ENCODE measurements around the gene OR8D1.

The OR8D1 gene

GRCh38 chr11:124329787-124330478, 16.2 kb upstream of the OR8D1 start:
- no peak for ATAC-seq
- TF ChIP-seq PPARA (CRISPR knock-in tag; IDR thresholded peaks at IDR 0.05; ENCODE audit: borderline replicate concordance) (no peak), CREB5 (CRISPR knock-in tag; IDR thresholded peaks at IDR 0.05; ENCODE audit: low read depth) (no peak), RARB (CRISPR knock-in tag; IDR thresholded peaks at IDR 0.05) (no peak), ZNF70 (CRISPR knock-in tag; IDR thresholded peaks at IDR 0.05) (no peak), POU6F1 (CRISPR knock-in tag; IDR thresholded peaks at IDR 0.05; ENCODE audit: borderline replicate concordance, low read depth) (no peak), OSR1 (CRISPR knock-in tag; IDR thresholded peaks at IDR 0.05) (no peak), ZFP3 (CRISPR knock-in tag; IDR thresholded peaks at IDR 0.05) (no peak), SNAI2 (CRISPR knock-in tag; IDR thresholded peaks at IDR 0.05) (no peak), ZNF8 (CRISPR knock-in tag; IDR thresholded peaks at IDR 0.05) (no peak), BACH2 (CRISPR knock-in tag; IDR thresholded peaks at IDR 0.05; ENCODE audit: borderline replicate concordance) (no peak), ESRRG (CRISPR knock-in tag; IDR thresholded peaks at IDR 0.05) (no peak), ARNTL (CRISPR knock-in tag; IDR thresholded peaks at IDR 0.05; ENCODE audit: borderline replicate concordance, low read depth) (no peak)
- TF ChIP-seq, protein P1, sequence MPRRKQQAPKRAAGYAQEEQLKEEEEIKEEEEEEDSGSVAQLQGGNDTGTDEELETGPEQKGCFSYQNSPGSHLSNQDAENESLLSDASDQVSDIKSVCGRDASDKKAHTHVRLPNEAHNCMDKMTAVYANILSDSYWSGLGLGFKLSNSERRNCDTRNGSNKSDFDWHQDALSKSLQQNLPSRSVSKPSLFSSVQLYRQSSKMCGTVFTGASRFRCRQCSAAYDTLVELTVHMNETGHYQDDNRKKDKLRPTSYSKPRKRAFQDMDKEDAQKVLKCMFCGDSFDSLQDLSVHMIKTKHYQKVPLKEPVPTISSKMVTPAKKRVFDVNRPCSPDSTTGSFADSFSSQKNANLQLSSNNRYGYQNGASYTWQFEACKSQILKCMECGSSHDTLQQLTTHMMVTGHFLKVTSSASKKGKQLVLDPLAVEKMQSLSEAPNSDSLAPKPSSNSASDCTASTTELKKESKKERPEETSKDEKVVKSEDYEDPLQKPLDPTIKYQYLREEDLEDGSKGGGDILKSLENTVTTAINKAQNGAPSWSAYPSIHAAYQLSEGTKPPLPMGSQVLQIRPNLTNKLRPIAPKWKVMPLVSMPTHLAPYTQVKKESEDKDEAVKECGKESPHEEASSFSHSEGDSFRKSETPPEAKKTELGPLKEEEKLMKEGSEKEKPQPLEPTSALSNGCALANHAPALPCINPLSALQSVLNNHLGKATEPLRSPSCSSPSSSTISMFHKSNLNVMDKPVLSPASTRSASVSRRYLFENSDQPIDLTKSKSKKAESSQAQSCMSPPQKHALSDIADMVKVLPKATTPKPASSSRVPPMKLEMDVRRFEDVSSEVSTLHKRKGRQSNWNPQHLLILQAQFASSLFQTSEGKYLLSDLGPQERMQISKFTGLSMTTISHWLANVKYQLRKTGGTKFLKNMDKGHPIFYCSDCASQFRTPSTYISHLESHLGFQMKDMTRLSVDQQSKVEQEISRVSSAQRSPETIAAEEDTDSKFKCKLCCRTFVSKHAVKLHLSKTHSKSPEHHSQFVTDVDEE (CRISPR knock-in tag; IDR thresholded peaks at IDR 0.05): no peak

DNA sequence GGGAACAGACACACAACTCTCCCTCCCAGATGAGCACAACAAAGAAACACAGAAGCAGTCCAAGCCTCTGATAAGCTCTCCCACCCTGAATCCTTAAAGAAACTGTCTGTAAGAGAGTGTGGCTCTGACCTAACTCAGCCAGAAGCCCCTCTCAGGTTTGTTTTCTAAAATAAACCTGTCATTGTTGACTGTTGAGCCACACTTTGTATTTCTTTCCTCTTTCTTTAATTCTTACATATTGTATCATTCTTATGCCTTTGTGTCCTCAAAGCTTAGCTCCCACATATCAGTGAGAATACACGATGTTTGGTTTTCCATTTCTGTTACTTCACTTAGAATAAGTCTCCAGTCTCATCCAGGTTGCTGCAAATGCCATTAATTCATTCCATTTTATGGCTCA, 14.0 kb upstream of the OR8D1 start:
- TF ChIP-seq POU6F1 (CRISPR knock-in tag; IDR thresholded peaks at IDR 0.05; ENCODE audit: borderline replicate concordance, low read depth): no peak
- TF ChIP-seq SNAI2 (CRISPR knock-in tag; IDR thresholded peaks at IDR 0.05): no peak
- no peak for TF ChIP-seq ARNTL (CRISPR knock-in tag; IDR thresholded peaks at IDR 0.05; ENCODE audit: borderline replicate concordance, low read depth)
- TF ChIP-seq PPARA (CRISPR knock-in tag; IDR thresholded peaks at IDR 0.05; ENCODE audit: borderline replicate concordance): no peak
- ATAC-seq: no peak

DNA sequence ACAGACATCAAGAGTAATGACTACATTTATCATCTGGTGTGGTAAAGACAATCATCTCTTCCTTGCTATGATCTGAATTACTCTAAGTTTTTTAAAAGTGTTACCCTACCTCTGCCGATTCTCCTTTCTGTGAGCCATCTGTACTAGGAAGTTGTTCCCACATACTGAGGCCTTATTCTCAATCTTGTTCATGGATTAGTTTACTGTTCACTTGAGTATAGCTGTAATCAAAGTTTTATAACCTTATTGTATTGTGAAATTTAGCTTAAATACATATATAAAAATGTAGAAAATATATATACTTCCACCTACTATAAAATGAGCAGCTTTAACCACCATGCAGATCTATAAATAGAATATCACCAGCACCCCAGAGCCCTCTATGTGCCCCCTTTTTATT, 8.6 kb upstream of the OR8D1 start:
- TF ChIP-seq CREB5 (CRISPR knock-in tag; IDR thresholded peaks at IDR 0.05; ENCODE audit: low read depth) (no peak), CSDC2 (CRISPR knock-in tag; IDR thresholded peaks at IDR 0.05) (no peak), ESRRG (CRISPR knock-in tag; IDR thresholded peaks at IDR 0.05) (no peak), ZFP30 (CRISPR knock-in tag; IDR thresholded peaks at IDR 0.05) (no peak), ZNF565 (CRISPR knock-in tag; conservative IDR thresholded peaks at IDR 0.05; ENCODE audit: low read depth) (no peak), ISL1 (CRISPR knock-in tag; IDR thresholded peaks at IDR 0.05) (no peak), ARNTL (CRISPR knock-in tag; IDR thresholded peaks at IDR 0.05; ENCODE audit: borderline replicate concordance, low read depth) (no peak), ZNF8 (CRISPR knock-in tag; IDR thresholded peaks at IDR 0.05) (no peak), POU6F1 (CRISPR knock-in tag; IDR thresholded peaks at IDR 0.05; ENCODE audit: borderline replicate concordance, low read depth) (no peak), TOX (CRISPR knock-in tag; IDR thresholded peaks at IDR 0.05; ENCODE audit: borderline replicate concordance) (no peak)
- no peak for ATAC-seq
